OCI-LY7 (cell line): ENCODE measurements around the gene COG2.

Experiments
- EZH2phosphoT487 ChIP-seq: fragments of 200-600 bp; sonication (generic); IDR thresholded peaks from 2 replicates; pipeline ENCODE4 v1.6.1; 2018; ENCODE audit warnings: low read depth, borderline replicate concordance, mild to moderate bottlenecking, mixed run types, antibody characterized with exemption, low read length, moderate library complexity, mixed read lengths
- TF ChIP-seq, protein P1 (sequence below): fragments of 200-600 bp; sonication (generic); conservative IDR thresholded peaks from 2 replicates; pipeline ENCODE4 v1.5.1; 2014; ENCODE audit warnings: mild to moderate bottlenecking, antibody characterized with exemption, low read length, moderate library complexity, mixed read lengths

DNA sequence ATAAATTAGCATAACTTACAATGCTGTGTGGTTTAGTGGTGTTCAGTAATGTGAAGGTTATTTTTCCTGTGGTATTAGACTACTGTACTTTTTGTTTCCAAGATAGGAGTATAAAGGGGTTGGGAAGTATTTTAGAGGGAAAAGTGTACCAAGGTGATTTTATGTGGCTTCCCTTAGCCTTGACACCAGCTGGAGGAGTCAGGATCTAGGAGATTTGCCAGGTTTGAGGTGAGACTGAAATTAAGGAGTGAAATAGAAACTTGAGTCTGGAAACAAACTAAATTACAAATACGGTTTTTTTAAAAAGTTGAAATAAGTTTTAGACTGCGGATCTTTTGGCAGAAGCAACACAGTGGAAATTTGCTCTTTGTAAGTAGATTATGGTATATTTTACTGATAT is 32.3 kb downstream of the COG2 start:
- TF ChIP-seq, protein P1, sequence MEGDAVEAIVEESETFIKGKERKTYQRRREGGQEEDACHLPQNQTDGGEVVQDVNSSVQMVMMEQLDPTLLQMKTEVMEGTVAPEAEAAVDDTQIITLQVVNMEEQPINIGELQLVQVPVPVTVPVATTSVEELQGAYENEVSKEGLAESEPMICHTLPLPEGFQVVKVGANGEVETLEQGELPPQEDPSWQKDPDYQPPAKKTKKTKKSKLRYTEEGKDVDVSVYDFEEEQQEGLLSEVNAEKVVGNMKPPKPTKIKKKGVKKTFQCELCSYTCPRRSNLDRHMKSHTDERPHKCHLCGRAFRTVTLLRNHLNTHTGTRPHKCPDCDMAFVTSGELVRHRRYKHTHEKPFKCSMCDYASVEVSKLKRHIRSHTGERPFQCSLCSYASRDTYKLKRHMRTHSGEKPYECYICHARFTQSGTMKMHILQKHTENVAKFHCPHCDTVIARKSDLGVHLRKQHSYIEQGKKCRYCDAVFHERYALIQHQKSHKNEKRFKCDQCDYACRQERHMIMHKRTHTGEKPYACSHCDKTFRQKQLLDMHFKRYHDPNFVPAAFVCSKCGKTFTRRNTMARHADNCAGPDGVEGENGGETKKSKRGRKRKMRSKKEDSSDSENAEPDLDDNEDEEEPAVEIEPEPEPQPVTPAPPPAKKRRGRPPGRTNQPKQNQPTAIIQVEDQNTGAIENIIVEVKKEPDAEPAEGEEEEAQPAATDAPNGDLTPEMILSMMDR, result no peak
- TF ChIP-seq EZH2phosphoT487, result no peak
